NCI-H2171 (cell line): ENCODE results near the gene ZNF70.
A peak's percentile ranks its signal among the peaks of the same experiment; 100 is the strongest.
"Not testable (repeated sequence)": the region's sequence is repeated elsewhere in the genome, so short reads cannot be mapped to it uniquely, and the experiment has no call there.

ENCODE experiments used
- DNase-seq: peaks from one replicate; lab custom pipeline; 2025; lab: John Stamatoyannopoulos, UW

Gene ZNF70

GRCh38 chr22:23756891-23757290 lies 6.0 kb upstream of the ZNF70 start:
- DNase-seq, result no peak

GRCh38 chr22:23755711-23756110 lies 4.8 kb upstream of the ZNF70 start:
- no peak for DNase-seq

- DNase-seq, result no peak
Measured at GRCh38 chr22:23754980-23755636, 4.2 kb upstream of the ZNF70 start.

GRCh38 chr22:23754220-23754919 lies 3.5 kb upstream of the ZNF70 start, which contains the start of gene VPREB3:
TSS of gene VPREB3 (minus strand) at chr22:23754425. CDS start at chr22:23754363, 62 bp downstream.
- no peak for DNase-seq

- DNase-seq, result no peak
Measured at GRCh38 chr22:23753385-23753784, 2.5 kb upstream of the ZNF70 start.

- no peak for DNase-seq
Measured at GRCh38 chr22:23752750-23753149, 1.8 kb upstream of the ZNF70 start.

- DNase-seq, result no peak
Measured at GRCh38 chr22:23752090-23752691, 1.3 kb upstream of the ZNF70 start.

GRCh38 chr22:23751441-23751996 lies 607 bp upstream of the ZNF70 start:
- no peak for DNase-seq

- no peak for DNase-seq
Measured at GRCh38 chr22:23750367-23750713, 572 bp downstream of the ZNF70 start.

GRCh38 chr22:23749841-23750301 lies 1.0 kb downstream of the ZNF70 start:
- no peak for DNase-seq

GRCh38 chr22:23745791-23746190 lies 5.1 kb downstream of the ZNF70 start:
- no peak for DNase-seq

GRCh38 chr22:23744485-23744884 lies 6.4 kb downstream of the ZNF70 start:
- DNase-seq, result no peak

- no peak for DNase-seq
Measured at GRCh38 chr22:23744001-23744400, 6.9 kb downstream of the ZNF70 start.

GRCh38 chr22:23743303-23743705 lies 7.6 kb downstream of the ZNF70 start:
- DNase-seq, result peak; percentile 19

GRCh38 chr22:23742505-23743264 lies 8.2 kb downstream of the ZNF70 start:
- DNase-seq, result no peak

- DNase-seq, result no peak
Measured at GRCh38 chr22:23737696-23738095, 13.2 kb downstream of the ZNF70 start.

- DNase-seq, result not testable (repeated sequence)
Measured at GRCh38 chr22:23728108-23728507, 22.8 kb downstream of the ZNF70 start.

- DNase-seq, result peak; percentile 12
Measured at GRCh38 chr22:23722724-23723123, 28.2 kb downstream of the ZNF70 start.

GRCh38 chr22:23722160-23722559 lies 28.8 kb downstream of the ZNF70 start:
- DNase-seq, result peak; percentile 24

- DNase-seq, result no peak
Measured at GRCh38 chr22:23720855-23721254, 30.1 kb downstream of the ZNF70 start.

GRCh38 chr22:23718371-23719165 lies 32.3 kb downstream of the ZNF70 start:
- no peak for DNase-seq
